Measurements from ENCODE around the gene HERPUD1.

HERPUD1 gene

GRCh38 chr16:56950051-56950450 is 18.1 kb downstream of the HERPUD1 start:
- ATAC-seq, result no peak
- TF ChIP-seq TOX (CRISPR knock-in tag; IDR thresholded peaks at IDR 0.05; ENCODE audit: borderline replicate concordance) (no peak), ARNTL (CRISPR knock-in tag; IDR thresholded peaks at IDR 0.05; ENCODE audit: borderline replicate concordance, low read depth) (no peak), GLIS3 (CRISPR knock-in tag; IDR thresholded peaks at IDR 0.05) (no peak), POU6F1 (CRISPR knock-in tag; IDR thresholded peaks at IDR 0.05; ENCODE audit: borderline replicate concordance, low read depth) (no peak), BACH2 (CRISPR knock-in tag; IDR thresholded peaks at IDR 0.05; ENCODE audit: borderline replicate concordance) (no peak), ZNF8 (CRISPR knock-in tag; IDR thresholded peaks at IDR 0.05) (no peak), ZNF565 (CRISPR knock-in tag; conservative IDR thresholded peaks at IDR 0.05; ENCODE audit: low read depth) (no peak), ISL1 (CRISPR knock-in tag; IDR thresholded peaks at IDR 0.05) (no peak), CSRNP3 (CRISPR knock-in tag; IDR thresholded peaks at IDR 0.05) (no peak), ZC3H10 (CRISPR knock-in tag; IDR thresholded peaks at IDR 0.05) (no peak), ZFP30 (CRISPR knock-in tag; IDR thresholded peaks at IDR 0.05) (no peak), TSHZ2 (CRISPR knock-in tag; IDR thresholded peaks at IDR 0.05) (no peak), CREB5 (CRISPR knock-in tag; IDR thresholded peaks at IDR 0.05; ENCODE audit: low read depth) (no peak), TCF4 (CRISPR knock-in tag; IDR thresholded peaks at IDR 0.05; ENCODE audit: borderline replicate concordance) (no peak), RARB (CRISPR knock-in tag; IDR thresholded peaks at IDR 0.05) (no peak), ESRRG (CRISPR knock-in tag; IDR thresholded peaks at IDR 0.05) (no peak)

GRCh38 chr16:56950455-56950854 is 18.5 kb downstream of the HERPUD1 start:
- ATAC-seq, result no peak
- TF ChIP-seq RARB (CRISPR knock-in tag; IDR thresholded peaks at IDR 0.05), result no peak
- TF ChIP-seq ARNTL (CRISPR knock-in tag; IDR thresholded peaks at IDR 0.05; ENCODE audit: borderline replicate concordance, low read depth), result no peak
- TF ChIP-seq BACH2 (CRISPR knock-in tag; IDR thresholded peaks at IDR 0.05; ENCODE audit: borderline replicate concordance), result no peak

- no peak for TF ChIP-seq OSR1 (CRISPR knock-in tag; IDR thresholded peaks at IDR 0.05)
- ATAC-seq, result peak; percentile 93
Observed at GRCh38 chr16:56950881-56951771, 19.2 kb downstream of the HERPUD1 start.

GRCh38 chr16:56953006-56953405 is 21.1 kb downstream of the HERPUD1 start:
- ATAC-seq, result no peak
- TF ChIP-seq ARNTL (CRISPR knock-in tag; IDR thresholded peaks at IDR 0.05; ENCODE audit: borderline replicate concordance, low read depth) (no peak), ZNF70 (CRISPR knock-in tag; IDR thresholded peaks at IDR 0.05) (no peak), PATZ1 (CRISPR knock-in tag; IDR thresholded peaks at IDR 0.05; ENCODE audit: borderline replicate concordance) (no peak), ESRRG (CRISPR knock-in tag; IDR thresholded peaks at IDR 0.05) (no peak), ZFP3 (CRISPR knock-in tag; IDR thresholded peaks at IDR 0.05) (no peak), TOX (CRISPR knock-in tag; IDR thresholded peaks at IDR 0.05; ENCODE audit: borderline replicate concordance) (no peak)

Measured in SK-N-SH treated with all-trans-retinoic acid at 6 μM for 48 hours (cell line).